A673 (cell line): ENCODE measurements around the gene NPHP1. TPM values are rescaled to one million over a fixed set of nuclear protein-coding genes. Genes with fewer than 3 reads are reported as not detected.
A peak's percentile ranks its signal among the peaks of the same experiment; 100 is the strongest.

Source experiments
- BruUV-seq: library from RNA; stranded (reverse); fragments of 400-500 nt; replicated peaks from 2 replicates; lab custom pipeline; 2021; lab: Mats Ljungman, UMichigan
- CTCF ChIA-PET: fragments of 300-600 bp; sonication (Branson Sonifier 250); formaldehyde crosslinking; loops from one replicate; lab custom pipeline; 2022; ENCODE audit warnings: antibody characterized with exemption; lab: Charles Lee
- POLR2A ChIA-PET: fragments of 300-600 bp; sonication (Branson Sonifier 250); formaldehyde crosslinking; loops from one replicate; lab custom pipeline; 2022; ENCODE audit warnings: antibody characterized with exemption; ENCODE audit not compliant: low non-redundant PET; lab: Charles Lee
- DNase-seq: peaks from one replicate; pipeline ENCODE4 v3.0.0-alpha.2; 2015; ENCODE audit warnings: low spot score
- H3K27ac ChIP-seq: fragments of 200-600 bp; sonication (generic); 2 replicates; pipeline ENCODE4 v1.5.1; 2016; ENCODE audit warnings: mixed run types, low read depth, mild to moderate bottlenecking, mixed read lengths, antibody characterized with exemption, low read length; ENCODE audit not compliant: poor library complexity, severe bottlenecking
- H3K27me3 ChIP-seq: fragments of 200-600 bp; sonication (generic); replicated peaks from 2 replicates; pipeline ENCODE4 v1.6.1; 2017; ENCODE audit warnings: mixed run types, low read depth, mild to moderate bottlenecking, mixed read lengths, antibody characterized with exemption, low read length; ENCODE audit not compliant: insufficient read depth, poor library complexity
- H3K36me3 ChIP-seq: fragments of 200-600 bp; sonication (generic); 2 replicates; pipeline ENCODE4 v1.6.1; 2016; ENCODE audit warnings: mixed run types, mild to moderate bottlenecking, mixed read lengths, antibody characterized with exemption, low read length; ENCODE audit not compliant: insufficient read depth, poor library complexity, severe bottlenecking
- H3K4me1 ChIP-seq: fragments of 200-600 bp; sonication (generic); 2 replicates; pipeline ENCODE4 v1.6.1; 2017; ENCODE audit warnings: mixed run types, mild to moderate bottlenecking, mixed read lengths, antibody characterized with exemption, low read length; ENCODE audit not compliant: insufficient read depth, poor library complexity, severe bottlenecking
- H3K4me3 ChIP-seq: fragments of 200-600 bp; sonication (generic); 2 replicates; pipeline ENCODE4 v1.5.1; 2016; ENCODE audit warnings: low read depth, mixed run types, mild to moderate bottlenecking, mixed read lengths, low read length; ENCODE audit not compliant: poor library complexity, severe bottlenecking
- H3K9me3 ChIP-seq: fragments of 200-600 bp; sonication (generic); 2 replicates; pipeline ENCODE4 v1.6.1; 2016; ENCODE audit warnings: mixed run types, low read depth, mild to moderate bottlenecking, mixed read lengths, antibody characterized with exemption, low read length; ENCODE audit not compliant: poor library complexity, severe bottlenecking
- CTCF ChIP-seq: fragments of 300-800, 200-600 bp; sonication (generic); conservative IDR thresholded peaks from 2 replicates; pipeline ENCODE4 v1.5.1; 2017; ENCODE audit warnings: low read depth, mild to moderate bottlenecking, antibody characterized with exemption, low read length, moderate library complexity, mixed read lengths
- EZH2 ChIP-seq: fragments of 200-600 bp; sonication (generic); IDR thresholded peaks from 2 replicates; pipeline ENCODE4 v1.6.1; 2017; ENCODE audit warnings: borderline replicate concordance, low read depth, mild to moderate bottlenecking, mixed read lengths, antibody characterized with exemption, low read length; ENCODE audit not compliant: poor library complexity, severe bottlenecking
- intact Hi-C: fragments of 100-400 bp; cut with micrococcal nuclease; formaldehyde crosslinking; loops from one replicate; pipeline ENCODE4 v1.10.0; 2022; ENCODE audit not compliant: unreplicated experiment
- total RNA-seq: library from RNA; stranded (reverse); gene quantifications from 2 replicates; pipeline ENCODE4 v1.2.3, GENCODE V29; 2021

NPHP1 gene
- total RNA-seq, 1 experiment from 2014 or later = 4.5 TPM

GRCh38 chr2:110211938-110212858 is 7.4 kb upstream of the NPHP1 start, which contains the start of gene MTLN:
Gene MTLN (minus strand): TSS chr2:110212547. CDS start chr2:110212525, 22 bp downstream.
- intact Hi-C loops = no loop called here
- peaks cover 6% of the 10 kb centered on the region for H3K4me1 ChIP-seq
- ChIA-PET POLR2A (no interaction called here), CTCF (no interaction called here)
- H3K9me3 ChIP-seq = no peaks in the 10 kb centered on the region
- no peak for TF ChIP-seq EZH2
- no peak for TF ChIP-seq CTCF
- H3K36me3 ChIP-seq = no peaks in the 10 kb centered on the region
- BruUV-seq = TSS peak; percentile 83
- peak within 1 kb of the TSS; percentile 78 for H3K27ac ChIP-seq
- peak within 1 kb of the TSS; percentile 65 for H3K4me3 ChIP-seq
- H3K27me3 ChIP-seq = no peaks in the 10 kb centered on the region
- DNase-seq = peak; percentile 79

- POLR2A ChIA-PET = no interaction called here
- no peak for TF ChIP-seq EZH2
- TF ChIP-seq CTCF = no peak
- DNase-seq = no peak
- H3K4me1 ChIP-seq = peaks cover 6% of the 10 kb centered on the region
- CTCF ChIA-PET = no interaction called here
- intact Hi-C loops = no loop called here
- H3K27me3 ChIP-seq = no peaks in the 10 kb centered on the region
- BruUV-seq = no TSS peak
- no peaks in the 10 kb centered on the region for H3K36me3 ChIP-seq
- no peak overlapping the region for H3K27ac ChIP-seq
- no peak overlapping the region for H3K4me3 ChIP-seq
- no peaks in the 10 kb centered on the region for H3K9me3 ChIP-seq
These were observed 1.0 kb upstream of the NPHP1 start for GRCh38 chr2:110205660-110206455.

- DNase-seq = no peak
- ChIA-PET CTCF (no interaction called here), POLR2A (no interaction called here)
- Histone ChIP-seq H3K4me3 (no peak overlapping the region), H3K27ac (no peak overlapping the region), H3K27me3 (no peaks in the 10 kb centered on the region), H3K9me3 (no peaks in the 10 kb centered on the region), H3K4me1 (no peaks in the 10 kb centered on the region), H3K36me3 (no peaks in the 10 kb centered on the region)
- no TSS peak for BruUV-seq
- intact Hi-C loops = no loop called here
- TF ChIP-seq CTCF = no peak
- TF ChIP-seq EZH2 = no peak
These were observed 6.8 kb downstream of the NPHP1 start for GRCh38 chr2:110198016-110198415.
